NCI-H2081 (cell line): Measurements from ENCODE around the gene PNPLA5.
"Not testable (repeated sequence)": the region's sequence is repeated elsewhere in the genome, so short reads cannot be mapped to it uniquely, and the experiment has no call there.

ENCODE experiments used
- DNase-seq, 2 experiments: peaks; one replicate each; lab custom pipeline; 2025; lab: John Stamatoyannopoulos, UW

The PNPLA5 gene

GRCh38 chr22:43881091-43882061 is 10.4 kb downstream of the PNPLA5 start:
- DNase-seq, result no peak

GRCh38 chr22:43880541-43880991 is 11.2 kb downstream of the PNPLA5 start:
- DNase-seq, result no peak

GRCh38 chr22:43879901-43880540 is 11.8 kb downstream of the PNPLA5 start:
- no peak for DNase-seq

GRCh38 chr22:43878831-43879550 is 12.8 kb downstream of the PNPLA5 start:
- no peak for DNase-seq

- no peak for DNase-seq
These were observed 13.6 kb downstream of the PNPLA5 start for GRCh38 chr22:43878079-43878795.

GRCh38 chr22:43876866-43877509 is 14.8 kb downstream of the PNPLA5 start:
- DNase-seq, result no peak

GRCh38 chr22:43869799-43870198 is 22.0 kb downstream of the PNPLA5 start:
- no peak for DNase-seq

- DNase-seq, result not testable (repeated sequence)
These were observed 22.8 kb downstream of the PNPLA5 start for GRCh38 chr22:43869001-43869400.

- no peak for DNase-seq
These were observed 23.8 kb downstream of the PNPLA5 start for GRCh38 chr22:43867839-43868635.

GRCh38 chr22:43862882-43863202 is 29.0 kb downstream of the PNPLA5 start:
- DNase-seq, result no peak

GRCh38 chr22:43862074-43862881 is 29.5 kb downstream of the PNPLA5 start, which contains the start of gene SULT4A1:
SULT4A1 (minus strand) TSS chr22:43862513; CDS start chr22:43862382, 131 bp downstream.
- peak; percentile 53 to 57 for DNase-seq

GRCh38 chr22:43861529-43861928 is 30.3 kb downstream of the PNPLA5 start:
- DNase-seq, result peak in 1 of 2 experiments; percentile 6

- DNase-seq, result no peak
These were observed 31.0 kb downstream of the PNPLA5 start for GRCh38 chr22:43860831-43861230.

GRCh38 chr22:43860126-43860525 is 31.7 kb downstream of the PNPLA5 start:
- no peak for DNase-seq

- DNase-seq, result no peak
These were observed 32.2 kb downstream of the PNPLA5 start for GRCh38 chr22:43859621-43860020.

- DNase-seq, result no peak
These were observed 32.6 kb downstream of the PNPLA5 start for GRCh38 chr22:43859176-43859575.

- DNase-seq, result no peak
These were observed 33.5 kb downstream of the PNPLA5 start for GRCh38 chr22:43858156-43858895.

- DNase-seq, result no peak
These were observed 34.4 kb downstream of the PNPLA5 start for GRCh38 chr22:43857367-43857766.

GRCh38 chr22:43855431-43855830 is 36.4 kb downstream of the PNPLA5 start:
- no peak for DNase-seq
